ENCODE measurements around the gene NMNAT2. TPM values are rescaled to one million over a fixed set of nuclear protein-coding genes. Genes with fewer than 3 reads are reported as not detected.

NMNAT2 gene
- total RNA-seq, 1 experiment from 2014 or later, result 4.7 TPM

- no peak overlapping the region for H3K27ac Mint-ChIP-seq (ENCODE audit: low read depth, unreplicated experiment)
- H3K4me1 Mint-ChIP-seq (ENCODE audit: insufficient read depth, unreplicated experiment), result no peaks in the 10 kb centered on the region
- H3K4me3 Mint-ChIP-seq (ENCODE audit: unreplicated experiment), result no peak overlapping the region
- peaks cover 11% of the 10 kb centered on the region for H3K27me3 Mint-ChIP-seq (ENCODE audit: insufficient read depth, unreplicated experiment)
- TF ChIP-seq CTCF (IDR thresholded peaks at IDR 0.05; ENCODE audit: unreplicated experiment), result no peak
- intact Hi-C loops (cut with micrococcal nuclease), result no loop called here
- no peak for DNase-seq (ENCODE audit: unreplicated experiment)
- no TSS peak for BruUV-seq (replicated peaks)
- H3K36me3 Mint-ChIP-seq (ENCODE audit: insufficient read depth, unreplicated experiment), result no peaks in the 10 kb centered on the region
- H3K9me3 Mint-ChIP-seq (ENCODE audit: unreplicated experiment), result no peaks in the 10 kb centered on the region
- ChIA-PET POLR2A (interaction anchor here (0.9 to 1.1 kb wide), 2 partner anchors 8 to 10 kb away, joined by 3 to 4 read pairs; no protein-coding TSS in a partner anchor), CTCF (interaction anchor here (0.6 to 0.9 kb wide), 3 partner anchors 7 to 42 kb away, joined by 3 to 4 read pairs (median 4); no protein-coding TSS in a partner anchor)
These were observed 25.3 kb upstream of the NMNAT2 start for GRCh38 chr1:183443466-183443865.

GRCh38 chr1:183443011-183443410 is 24.8 kb upstream of the NMNAT2 start:
- H3K36me3 Mint-ChIP-seq (ENCODE audit: insufficient read depth, unreplicated experiment), result no peaks in the 10 kb centered on the region
- DNase-seq (ENCODE audit: unreplicated experiment), result no peak
- intact Hi-C loops (cut with micrococcal nuclease), result no loop called here
- ChIA-PET POLR2A (interaction anchor here (0.6 to 1.8 kb wide), 2 partner anchors 10 to 206 kb away, joined by 3 to 4 read pairs; no protein-coding TSS in a partner anchor), CTCF (interaction anchor here (0.9 kb wide), 1 partner anchor 12 kb away, joined by 4 read pairs; no protein-coding TSS in a partner anchor)
- H3K4me3 Mint-ChIP-seq (ENCODE audit: unreplicated experiment), result no peak overlapping the region
- H3K9me3 Mint-ChIP-seq (ENCODE audit: unreplicated experiment), result no peaks in the 10 kb centered on the region
- H3K27me3 Mint-ChIP-seq (ENCODE audit: insufficient read depth, unreplicated experiment), result peaks cover 11% of the 10 kb centered on the region
- no peak overlapping the region for H3K27ac Mint-ChIP-seq (ENCODE audit: low read depth, unreplicated experiment)
- H3K4me1 Mint-ChIP-seq (ENCODE audit: insufficient read depth, unreplicated experiment), result no peaks in the 10 kb centered on the region
- BruUV-seq (replicated peaks), result no TSS peak
- TF ChIP-seq CTCF (IDR thresholded peaks at IDR 0.05; ENCODE audit: unreplicated experiment), result no peak

- no TSS peak for BruUV-seq (replicated peaks)
- POLR2A ChIA-PET, result no interaction called here
- H3K4me3 Mint-ChIP-seq (ENCODE audit: unreplicated experiment), result no peak overlapping the region
- intact Hi-C loops (cut with micrococcal nuclease), result no loop called here
- no peaks in the 10 kb centered on the region for H3K9me3 Mint-ChIP-seq (ENCODE audit: unreplicated experiment)
- peaks cover 11% of the 10 kb centered on the region for H3K27me3 Mint-ChIP-seq (ENCODE audit: insufficient read depth, unreplicated experiment)
- no peak for DNase-seq (ENCODE audit: unreplicated experiment)
- CTCF ChIA-PET, result no interaction called here
- peaks cover 6% of the 10 kb centered on the region for H3K4me1 Mint-ChIP-seq (ENCODE audit: insufficient read depth, unreplicated experiment)
- H3K36me3 Mint-ChIP-seq (ENCODE audit: insufficient read depth, unreplicated experiment), result no peaks in the 10 kb centered on the region
- TF ChIP-seq CTCF (IDR thresholded peaks at IDR 0.05; ENCODE audit: unreplicated experiment), result no peak
- no peak overlapping the region for H3K27ac Mint-ChIP-seq (ENCODE audit: low read depth, unreplicated experiment)
These were observed 19.9 kb upstream of the NMNAT2 start for GRCh38 chr1:183438060-183438459.

GRCh38 chr1:183435497-183435896 is 17.3 kb upstream of the NMNAT2 start:
- Mint-ChIP-seq H3K27me3 (ENCODE audit: insufficient read depth, unreplicated experiment) (peaks cover 11% of the 10 kb centered on the region), H3K4me3 (ENCODE audit: unreplicated experiment) (no peak overlapping the region), H3K4me1 (ENCODE audit: insufficient read depth, unreplicated experiment) (peaks cover 17% of the 10 kb centered on the region), H3K27ac (ENCODE audit: low read depth, unreplicated experiment) (no peak overlapping the region), H3K36me3 (ENCODE audit: insufficient read depth, unreplicated experiment) (no peaks in the 10 kb centered on the region), H3K9me3 (ENCODE audit: unreplicated experiment) (no peaks in the 10 kb centered on the region)
- DNase-seq (ENCODE audit: unreplicated experiment), result no peak
- intact Hi-C loops (cut with micrococcal nuclease), result no loop called here
- TF ChIP-seq CTCF (IDR thresholded peaks at IDR 0.05; ENCODE audit: unreplicated experiment), result no peak
- BruUV-seq (replicated peaks), result no TSS peak
- CTCF ChIA-PET, result interaction anchor here (0.6 to 1.1 kb wide), 3 partner anchors 9 to 18 kb away, joined by 3 read pairs; no protein-coding TSS in a partner anchor
- POLR2A ChIA-PET, result interaction anchor here (0.9 to 1.0 kb wide), 2 partner anchors 9 to 35 kb away, joined by 3 to 4 read pairs; no protein-coding TSS in a partner anchor

Measured in MCF 10A (cell line).